Activated CD8-positive, alpha-beta T cell treated with anti-CD3 and anti-CD28 coated beads for 36 hours (primary cell): ENCODE measurements around the gene HOXC11. TPM values are rescaled to one million over a fixed set of nuclear protein-coding genes. Genes with fewer than 3 reads are reported as not detected.

Source experiments
- ATAC-seq: fragments of 200-7000 bp; cut with Tn5 transposase; one replicate; pipeline ENCODE4 v1.10.0; 2021; ENCODE audit warnings: mild to moderate bottlenecking, moderate library complexity
- CTCF ChIA-PET: fragments of 350-600 bp; sonication (Branson Sonifier 250); formaldehyde crosslinking; loops from one replicate; lab custom pipeline; 2021; ENCODE audit warnings: antibody characterized with exemption; lab: Charles Lee
- POLR2A ChIA-PET: fragments of 350-600 bp; sonication (Branson Sonifier 250); formaldehyde crosslinking; loops from one replicate; lab custom pipeline; 2021; ENCODE audit warnings: antibody characterized with exemption; lab: Charles Lee
- DNase-seq: peaks from one replicate; pipeline ENCODE4 v3.0.0-alpha.2; 2020
- H3K27ac Mint-ChIP-seq: one replicate; pipeline ENCODE4 v1.8.0; 2021; ENCODE audit warnings: mild to moderate bottlenecking, mixed read lengths
- H3K27me3 Mint-ChIP-seq: one replicate; pipeline ENCODE4 v1.8.0; 2021; ENCODE audit warnings: mixed read lengths
- H3K36me3 Mint-ChIP-seq: one replicate; pipeline ENCODE4 v1.8.0; 2021; ENCODE audit warnings: low read depth, mixed read lengths
- H3K4me1 Mint-ChIP-seq: one replicate; pipeline ENCODE4 v1.8.0; 2021; ENCODE audit warnings: low read depth, mixed read lengths
- H3K4me3 Mint-ChIP-seq: one replicate; pipeline ENCODE4 v1.8.0; 2021; ENCODE audit warnings: mild to moderate bottlenecking, moderate library complexity, mixed read lengths
- H3K9me3 Mint-ChIP-seq: one replicate; pipeline ENCODE4 v1.8.0; 2021; ENCODE audit warnings: mixed read lengths
- intact Hi-C: fragments of 100-400 bp; cut with micrococcal nuclease; formaldehyde crosslinking; loops from one replicate; pipeline ENCODE4 v1.10.0; 2022
- total RNA-seq, 2 experiments: library from RNA; stranded (reverse); gene quantifications; one replicate each; pipeline ENCODE4 v1.2.3, GENCODE V29; 2021
- TF ChIP-seq, protein P1 (sequence below): fragments of 200-600 bp; IDR thresholded peaks from one replicate; pipeline ENCODE4 v1.8.0; 2022; ENCODE audit warnings: antibody characterized with exemption, mild to moderate bottlenecking

The HOXC11 gene
- total RNA-seq, 2 experiments from 2014 or later, result not detected

DNA sequence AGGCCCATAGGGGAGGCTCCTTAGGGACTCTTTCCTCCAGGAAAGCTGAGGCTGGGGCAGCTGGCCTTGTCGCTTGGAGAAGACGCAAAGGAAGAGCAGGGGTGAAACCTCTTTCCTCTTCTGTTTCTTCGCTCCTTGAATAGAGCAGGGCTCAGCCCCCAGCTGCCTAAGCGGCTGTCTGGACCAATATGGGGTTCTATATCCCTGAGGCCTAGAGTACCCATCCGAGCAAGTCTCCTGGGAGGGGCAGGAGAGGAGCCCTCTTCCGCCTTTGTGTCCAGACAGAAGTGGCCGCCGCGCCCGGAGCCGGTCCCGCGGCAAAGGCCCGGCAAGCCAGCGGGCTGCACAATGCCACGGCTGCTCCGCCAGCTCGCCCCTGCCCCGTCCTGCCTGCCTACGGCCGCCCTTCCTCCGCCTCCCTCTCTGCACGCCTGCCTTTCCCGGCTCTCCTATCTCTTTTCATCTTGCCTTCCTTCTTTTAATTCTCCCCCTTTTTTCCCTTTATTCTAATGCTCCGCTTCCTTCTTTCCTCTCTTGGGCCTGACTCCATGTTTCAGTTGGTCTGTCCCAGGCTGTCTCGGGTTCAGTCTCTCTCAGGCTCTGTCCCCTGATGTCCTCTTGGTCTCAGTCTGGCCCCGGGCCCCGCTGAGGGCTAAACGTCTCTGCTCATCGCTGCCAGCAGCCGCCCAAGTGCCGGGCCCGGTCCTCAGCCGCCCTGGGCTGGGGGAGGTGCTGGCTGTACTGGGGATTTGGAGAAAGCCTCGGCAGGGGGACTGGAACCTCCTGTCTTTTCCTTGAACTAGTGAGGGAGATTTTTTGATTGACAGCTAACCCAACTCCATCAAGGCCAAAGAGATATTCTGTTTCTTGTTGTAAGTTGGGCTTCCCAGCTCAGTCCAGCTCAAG, 24.5 kb downstream of the HOXC11 start:
- Mint-ChIP-seq H3K27ac (no peak overlapping the region), H3K4me1 (peaks cover 34% of the 10 kb centered on the region), H3K9me3 (no peaks in the 10 kb centered on the region), H3K4me3 (no peak overlapping the region), H3K36me3 (peaks cover 2% of the 10 kb centered on the region), H3K27me3 (peaks cover 86% of the 10 kb centered on the region)
- ChIA-PET CTCF (interaction anchor here (0.8 to 6.7 kb wide), 8 partner anchors 8 to 254 kb away, joined by 3 to 58 read pairs (median 6); partner anchors contain the start of genes HOXC10 and HOXC5), POLR2A (interaction anchor here (2.5 kb wide), 1 partner anchor 36 kb away, joined by 7 read pairs; no protein-coding TSS in a partner anchor)
- no peak for DNase-seq
- ATAC-seq, result no peak
- TF ChIP-seq, protein P1, sequence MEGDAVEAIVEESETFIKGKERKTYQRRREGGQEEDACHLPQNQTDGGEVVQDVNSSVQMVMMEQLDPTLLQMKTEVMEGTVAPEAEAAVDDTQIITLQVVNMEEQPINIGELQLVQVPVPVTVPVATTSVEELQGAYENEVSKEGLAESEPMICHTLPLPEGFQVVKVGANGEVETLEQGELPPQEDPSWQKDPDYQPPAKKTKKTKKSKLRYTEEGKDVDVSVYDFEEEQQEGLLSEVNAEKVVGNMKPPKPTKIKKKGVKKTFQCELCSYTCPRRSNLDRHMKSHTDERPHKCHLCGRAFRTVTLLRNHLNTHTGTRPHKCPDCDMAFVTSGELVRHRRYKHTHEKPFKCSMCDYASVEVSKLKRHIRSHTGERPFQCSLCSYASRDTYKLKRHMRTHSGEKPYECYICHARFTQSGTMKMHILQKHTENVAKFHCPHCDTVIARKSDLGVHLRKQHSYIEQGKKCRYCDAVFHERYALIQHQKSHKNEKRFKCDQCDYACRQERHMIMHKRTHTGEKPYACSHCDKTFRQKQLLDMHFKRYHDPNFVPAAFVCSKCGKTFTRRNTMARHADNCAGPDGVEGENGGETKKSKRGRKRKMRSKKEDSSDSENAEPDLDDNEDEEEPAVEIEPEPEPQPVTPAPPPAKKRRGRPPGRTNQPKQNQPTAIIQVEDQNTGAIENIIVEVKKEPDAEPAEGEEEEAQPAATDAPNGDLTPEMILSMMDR, result no peak
- intact Hi-C loops, result no loop called here

DNA sequence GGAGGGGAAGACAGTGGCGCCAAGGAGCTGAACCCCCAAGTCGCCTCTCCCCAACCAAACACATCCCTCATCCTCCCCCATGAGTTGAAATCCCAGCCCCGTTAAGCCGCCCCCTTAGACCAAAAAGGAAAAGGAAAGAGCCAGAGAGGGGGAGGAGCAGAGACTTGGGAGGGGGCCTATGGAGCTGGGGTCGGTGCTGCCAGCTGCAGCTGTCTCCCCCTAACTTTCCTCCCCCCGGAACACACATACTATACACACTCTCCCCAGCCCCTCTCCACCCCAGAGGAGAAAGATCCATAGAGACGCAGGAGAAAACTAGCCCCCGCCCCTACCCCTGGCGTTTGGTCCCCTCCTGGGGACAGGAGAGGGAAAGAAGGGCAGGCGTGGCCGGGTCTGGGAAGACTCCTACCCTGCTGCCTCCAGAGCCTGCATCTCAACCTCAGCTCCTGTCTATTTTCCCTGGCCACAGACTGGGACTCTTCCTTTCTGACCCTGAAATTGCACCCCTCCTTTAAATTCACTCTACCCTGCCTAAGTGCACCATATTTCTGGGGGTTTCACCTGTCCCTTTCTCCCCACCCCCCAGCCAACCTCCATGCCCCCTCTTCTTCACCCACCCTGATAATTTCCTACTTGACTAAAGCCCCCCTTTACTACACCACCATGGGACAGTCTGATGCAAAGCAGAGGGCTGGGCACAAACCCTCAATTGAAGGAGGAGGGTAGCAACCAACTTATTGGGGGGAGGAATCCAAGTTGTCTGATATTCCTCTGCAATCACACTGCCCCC, 25.4 kb downstream of the HOXC11 start:
- CTCF ChIA-PET, result interaction anchor here (0.7 to 6.7 kb wide), 6 partner anchors 8 to 217 kb away, joined by 3 to 58 read pairs (median 8); partner anchors contain the start of genes HOXC10 and HOXC5
- TF ChIP-seq, protein P1, result no peak
- POLR2A ChIA-PET, result interaction anchor here (2.5 kb wide), 1 partner anchor 37 kb away, joined by 7 read pairs; no protein-coding TSS in a partner anchor
- intact Hi-C loops, result no loop called here
- H3K9me3 Mint-ChIP-seq, result no peaks in the 10 kb centered on the region
- no peak overlapping the region for H3K27ac Mint-ChIP-seq
- H3K27me3 Mint-ChIP-seq, result peaks cover 87% of the 10 kb centered on the region
- DNase-seq (no peak), ATAC-seq (no peak)
- no peak overlapping the region for H3K4me3 Mint-ChIP-seq
- H3K4me1 Mint-ChIP-seq, result peaks cover 32% of the 10 kb centered on the region
- peaks cover 2% of the 10 kb centered on the region for H3K36me3 Mint-ChIP-seq

DNA sequence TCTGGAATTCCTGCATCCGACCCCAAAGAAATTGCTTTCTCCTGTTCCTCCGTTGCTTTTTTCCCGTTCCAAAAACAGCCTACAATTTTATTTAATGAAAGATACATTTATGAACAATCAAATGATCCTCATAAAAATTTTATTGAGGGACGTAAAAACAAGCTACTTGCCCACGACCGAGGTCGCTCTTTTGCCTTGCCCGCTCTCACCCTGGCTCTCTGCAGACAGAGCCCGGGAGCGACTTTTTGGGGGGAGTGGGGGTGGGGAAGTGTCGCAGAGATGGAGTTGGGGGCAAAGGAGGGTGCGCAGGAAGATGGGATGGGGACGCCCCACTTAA, 25.9 kb downstream of the HOXC11 start:
- H3K36me3 Mint-ChIP-seq, result peaks cover 2% of the 10 kb centered on the region
- intact Hi-C loops, result no loop called here
- H3K9me3 Mint-ChIP-seq, result no peaks in the 10 kb centered on the region
- peaks cover 86% of the 10 kb centered on the region for H3K27me3 Mint-ChIP-seq
- H3K4me1 Mint-ChIP-seq, result peaks cover 31% of the 10 kb centered on the region
- no peak overlapping the region for H3K27ac Mint-ChIP-seq
- CTCF ChIA-PET, result interaction anchor here (0.7 to 6.7 kb wide), 7 partner anchors 9 to 216 kb away, joined by 3 to 58 read pairs (median 8); partner anchors contain the start of genes HOXC10 and HOXC5
- POLR2A ChIA-PET, result interaction anchor here (2.5 kb wide), 1 partner anchor 38 kb away, joined by 7 read pairs; no protein-coding TSS in a partner anchor
- no peak for DNase-seq
- ATAC-seq, result no peak
- TF ChIP-seq, protein P1, result no peak
- no peak overlapping the region for H3K4me3 Mint-ChIP-seq

DNA sequence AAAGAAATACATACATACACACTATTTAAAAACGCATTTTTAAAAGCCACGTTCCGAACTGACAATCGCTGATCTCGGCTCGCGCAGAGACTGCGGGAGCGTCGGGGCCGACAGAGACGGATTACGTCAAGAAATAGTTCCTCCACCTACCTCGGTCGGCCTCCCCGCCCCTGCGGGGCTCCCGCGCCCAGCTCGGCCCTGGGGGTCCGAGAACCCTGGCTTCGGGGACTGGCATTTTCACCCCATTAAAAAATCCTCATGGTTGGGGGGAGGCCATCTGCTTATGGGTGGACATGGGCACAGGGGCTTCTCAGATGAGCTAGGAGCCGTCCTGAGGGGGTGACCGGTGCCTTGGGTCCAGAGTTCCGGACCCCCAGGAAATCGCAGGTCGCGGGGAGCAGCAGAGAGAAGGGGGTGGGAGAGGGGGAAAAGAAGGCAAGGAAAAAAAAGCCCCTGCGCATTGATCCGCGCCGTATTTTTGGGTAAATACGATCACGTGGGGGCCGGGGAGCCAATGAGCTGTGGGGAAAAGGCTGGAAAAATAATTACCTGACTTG, 26.7 kb downstream of the HOXC11 start:
- TF ChIP-seq, protein P1, result no peak
- DNase-seq, result peak; percentile 55
- ChIA-PET POLR2A (interaction anchor here (0.6 to 1.6 kb wide), 2 partner anchors 14 to 44 kb away, joined by 3 to 9 read pairs; partner anchors contain the start of gene HOXC10), CTCF (interaction anchor here (0.7 to 6.7 kb wide), 11 partner anchors 9 to 224 kb away, joined by 3 to 58 read pairs (median 6); partner anchors contain the start of genes HOXC10, HOXC5 and HOXC8)
- no peaks in the 10 kb centered on the region for H3K36me3 Mint-ChIP-seq
- peaks cover 85% of the 10 kb centered on the region for H3K27me3 Mint-ChIP-seq
- intact Hi-C loops, result no loop called here
- no peaks in the 10 kb centered on the region for H3K9me3 Mint-ChIP-seq
- peak overlapping the region; percentile 43 for H3K4me3 Mint-ChIP-seq
- peaks cover 26% of the 10 kb centered on the region for H3K4me1 Mint-ChIP-seq
- ATAC-seq, result no peak
- H3K27ac Mint-ChIP-seq, result no peak overlapping the region
